ENCODE measurements around the gene SHOC2. TPM values are rescaled to one million over a fixed set of nuclear protein-coding genes. Genes with fewer than 3 reads are reported as not detected.

The SHOC2 gene
- total RNA-seq, 6 experiments from 2014 or later = 48.9 to 61.1 (median 56.6) TPM

GRCh38 chr10:111015181-111015580 lies 95.8 kb downstream of the SHOC2 start:
- Mint-ChIP-seq H3K36me3 (ENCODE audit: low read depth) (peaks cover 18% of the 10 kb centered on the region), H3K27me3 (ENCODE audit: insufficient read depth) (no peaks in the 10 kb centered on the region), H3K4me1 (ENCODE audit: low read depth) (peaks cover 10% of the 10 kb centered on the region), H3K27ac (no peak overlapping the region), H3K4me3 (no peak overlapping the region), H3K9me3 (no peaks in the 10 kb centered on the region)
- DNase-seq = no peak
- TF ChIP-seq CTCF (IDR thresholded peaks at IDR 0.05) = no peak

- H3K27me3 Mint-ChIP-seq (ENCODE audit: insufficient read depth) = no peaks in the 10 kb centered on the region; the same call in 1 of the 2 replicates
- DNase-seq = no peak
- no peak overlapping the region for H3K27ac Mint-ChIP-seq
- peaks cover 29% of the 10 kb centered on the region for H3K36me3 Mint-ChIP-seq (ENCODE audit: low read depth)
- H3K4me3 Mint-ChIP-seq = no peak overlapping the region
- peaks cover 10% of the 10 kb centered on the region for H3K4me1 Mint-ChIP-seq (ENCODE audit: low read depth)
- TF ChIP-seq CTCF (IDR thresholded peaks at IDR 0.05) = no peak
- no peaks in the 10 kb centered on the region for H3K9me3 Mint-ChIP-seq
Observed at GRCh38 chr10:111017098-111017497, 97.7 kb downstream of the SHOC2 start.

- Mint-ChIP-seq H3K4me1 (ENCODE audit: low read depth) (peaks cover 10% of the 10 kb centered on the region), H3K9me3 (no peaks in the 10 kb centered on the region), H3K27me3 (ENCODE audit: insufficient read depth) (no peaks in the 10 kb centered on the region; the same call in 1 of the 2 replicates), H3K36me3 (ENCODE audit: low read depth) (peaks cover 36% of the 10 kb centered on the region), H3K27ac (peak overlapping the region; percentile 14; the same call in 1 of the 2 replicates), H3K4me3 (no peak overlapping the region)
- DNase-seq = no peak
- no peak for TF ChIP-seq CTCF (IDR thresholded peaks at IDR 0.05)
Observed at GRCh38 chr10:111018021-111018420, 98.6 kb downstream of the SHOC2 start.

GRCh38 chr10:111023060-111023459 lies 103.7 kb downstream of the SHOC2 start:
- Mint-ChIP-seq H3K4me1 (ENCODE audit: low read depth) (peaks cover 3% of the 10 kb centered on the region), H3K4me3 (no peak overlapping the region), H3K9me3 (no peaks in the 10 kb centered on the region), H3K27ac (no peak overlapping the region), H3K27me3 (ENCODE audit: insufficient read depth) (no peaks in the 10 kb centered on the region; the same call in 1 of the 2 replicates), H3K36me3 (ENCODE audit: low read depth) (peaks cover 38% of the 10 kb centered on the region)
- TF ChIP-seq CTCF (IDR thresholded peaks at IDR 0.05) = no peak
- no peak for DNase-seq

GRCh38 chr10:111030042-111030750 lies 110.8 kb downstream of the SHOC2 start:
- H3K36me3 Mint-ChIP-seq (ENCODE audit: low read depth) = peaks cover 51% of the 10 kb centered on the region
- H3K4me3 Mint-ChIP-seq = no peak overlapping the region
- no peak for TF ChIP-seq CTCF (IDR thresholded peaks at IDR 0.05)
- DNase-seq = no peak
- H3K9me3 Mint-ChIP-seq = peaks cover 27% of the 10 kb centered on the region
- no peak overlapping the region for H3K27ac Mint-ChIP-seq
- peaks cover 20% of the 10 kb centered on the region for H3K4me1 Mint-ChIP-seq (ENCODE audit: low read depth)
- H3K27me3 Mint-ChIP-seq (ENCODE audit: insufficient read depth) = no peaks in the 10 kb centered on the region

Data from HFFc6 (cell line).